Ascending aorta (tissue), 2 donors: Measurements from ENCODE around the gene VEPH1. TPM values are rescaled to one million over a fixed set of nuclear protein-coding genes. Genes with fewer than 3 reads are reported as not detected.

Experiments
- DNase-seq, 2 donors: peaks; one replicate each; pipeline ENCODE4 v3.0.0-alpha.2; 2019; ENCODE audit warnings: low spot score in 2 of 2
- H3K27ac ChIP-seq, 2 donors: fragments of 200-600 bp; sonication (generic); one replicate each; pipeline ENCODE4 v1.5.1; 2016 to 2017; ENCODE audit warnings: mild to moderate bottlenecking in 1 of 2
- H3K27me3 ChIP-seq: fragments of 200-600 bp; sonication (generic); one replicate; pipeline ENCODE4 v1.5.1; 2017
- H3K36me3 ChIP-seq, 2 donors: fragments of 200-600 bp; sonication (generic); one replicate each; pipeline ENCODE4 v1.5.1; 2016
- H3K4me1 ChIP-seq, 2 donors: fragments of 200-600 bp; sonication (generic); one replicate each; pipeline ENCODE4 v1.5.1; 2016 to 2017; ENCODE audit warnings: mild to moderate bottlenecking in 1 of 2
- H3K4me3 ChIP-seq, 2 donors: fragments of 200-600 bp; sonication (generic); one replicate each; pipeline ENCODE4 v1.5.1; 2016 to 2017; ENCODE audit warnings: mild to moderate bottlenecking in 1 of 2
- H3K9me3 ChIP-seq, 2 donors: fragments of 200-600 bp; sonication (generic); one replicate each; pipeline ENCODE4 v1.5.1; 2016
- intact Hi-C: fragments of 100-400 bp; cut with DNase I; formaldehyde crosslinking; loops from one replicate; pipeline ENCODE4 v1.15.1; 2023
- total RNA-seq: library from RNA; depleted of rRNA; stranded (reverse); fragments of >200 nt; gene quantifications from one replicate; pipeline ENCODE4 v1.1.0, GENCODE V29; 2016
- TF ChIP-seq, protein P1 (sequence below), 3 experiments: fragments of 200-600 bp in 2 of 3; fragments of 450-650 bp in 1 of 3; sonication (generic) in 2 of 3; IDR thresholded peaks; one replicate each; pipeline ENCODE4 v1.5.1; 2016 to 2019; ENCODE audit warnings: antibody characterized with exemption in 3 of 3, mild to moderate bottlenecking in 1 of 3, moderate library complexity in 1 of 3

The VEPH1 gene
- total RNA-seq, 1 donor from 2014 or later: 2.2 TPM

DNA sequence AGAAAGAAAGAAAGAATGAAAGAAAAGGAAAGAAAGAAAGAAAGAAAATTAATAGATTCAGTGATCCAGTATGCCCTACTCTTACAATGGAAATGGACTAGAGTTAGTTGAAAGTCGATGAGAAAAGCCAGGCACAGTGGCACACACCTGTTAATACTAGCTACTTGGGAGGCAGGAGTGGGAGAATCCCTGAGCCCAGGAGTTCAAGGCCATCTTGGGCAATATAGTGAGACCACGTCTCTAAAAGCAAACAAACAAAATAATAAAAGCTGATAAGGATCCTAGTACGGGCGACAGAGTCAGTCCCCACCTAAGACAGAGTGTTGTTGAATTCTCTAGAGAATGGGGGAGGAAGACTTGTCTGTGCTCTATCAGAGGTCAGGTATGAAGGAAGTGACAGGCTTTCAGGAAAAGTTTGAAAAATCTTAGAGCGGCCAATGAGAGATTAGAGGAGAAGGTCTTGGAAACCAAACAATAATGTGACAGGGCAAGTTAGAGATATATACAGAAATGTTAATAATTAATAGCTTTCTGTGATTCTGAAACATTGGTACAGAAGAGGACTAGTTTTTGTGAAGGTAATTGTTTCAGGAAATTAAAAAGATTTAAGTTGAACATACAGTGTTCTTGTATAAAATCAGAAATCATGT is 184.5 kb downstream of the VEPH1 start:
- H3K27ac ChIP-seq: no peak overlapping the region
- no peak for DNase-seq
- H3K36me3 ChIP-seq: no peaks in the 10 kb centered on the region
- TF ChIP-seq, protein P1, sequence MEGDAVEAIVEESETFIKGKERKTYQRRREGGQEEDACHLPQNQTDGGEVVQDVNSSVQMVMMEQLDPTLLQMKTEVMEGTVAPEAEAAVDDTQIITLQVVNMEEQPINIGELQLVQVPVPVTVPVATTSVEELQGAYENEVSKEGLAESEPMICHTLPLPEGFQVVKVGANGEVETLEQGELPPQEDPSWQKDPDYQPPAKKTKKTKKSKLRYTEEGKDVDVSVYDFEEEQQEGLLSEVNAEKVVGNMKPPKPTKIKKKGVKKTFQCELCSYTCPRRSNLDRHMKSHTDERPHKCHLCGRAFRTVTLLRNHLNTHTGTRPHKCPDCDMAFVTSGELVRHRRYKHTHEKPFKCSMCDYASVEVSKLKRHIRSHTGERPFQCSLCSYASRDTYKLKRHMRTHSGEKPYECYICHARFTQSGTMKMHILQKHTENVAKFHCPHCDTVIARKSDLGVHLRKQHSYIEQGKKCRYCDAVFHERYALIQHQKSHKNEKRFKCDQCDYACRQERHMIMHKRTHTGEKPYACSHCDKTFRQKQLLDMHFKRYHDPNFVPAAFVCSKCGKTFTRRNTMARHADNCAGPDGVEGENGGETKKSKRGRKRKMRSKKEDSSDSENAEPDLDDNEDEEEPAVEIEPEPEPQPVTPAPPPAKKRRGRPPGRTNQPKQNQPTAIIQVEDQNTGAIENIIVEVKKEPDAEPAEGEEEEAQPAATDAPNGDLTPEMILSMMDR (IDR thresholded peaks at IDR 0.05): no peak
- no peak overlapping the region for H3K4me3 ChIP-seq
- no peaks in the 10 kb centered on the region for H3K4me1 ChIP-seq
- no peaks in the 10 kb centered on the region for H3K9me3 ChIP-seq
- intact Hi-C loops: no loop called here
- no peaks in the 10 kb centered on the region for H3K27me3 ChIP-seq

DNA sequence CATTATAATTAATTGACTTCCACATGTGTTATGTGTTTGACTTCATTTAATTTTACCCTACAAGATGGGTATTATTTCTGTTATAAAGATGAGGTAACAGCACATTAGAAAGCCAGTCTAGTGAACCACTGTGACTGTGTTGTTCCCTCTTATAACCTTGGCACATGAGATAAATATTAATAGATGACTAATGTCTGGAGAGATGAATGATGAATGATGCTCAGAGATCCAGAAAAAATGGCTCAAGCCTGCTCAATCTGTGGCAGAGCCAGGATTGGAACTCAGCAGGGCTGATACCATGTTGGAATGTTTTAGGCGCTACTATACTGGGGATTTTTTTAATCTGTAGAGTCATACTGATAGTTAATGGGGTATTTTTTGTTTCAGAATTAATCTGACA is 185.3 kb downstream of the VEPH1 start:
- intact Hi-C loops: no loop called here
- H3K9me3 ChIP-seq: no peaks in the 10 kb centered on the region
- TF ChIP-seq, protein P1 (IDR thresholded peaks at IDR 0.05): no peak
- no peaks in the 10 kb centered on the region for H3K27me3 ChIP-seq
- H3K4me3 ChIP-seq: no peak overlapping the region
- H3K27ac ChIP-seq: no peak overlapping the region
- no peak for DNase-seq
- H3K36me3 ChIP-seq: no peaks in the 10 kb centered on the region
- H3K4me1 ChIP-seq: no peaks in the 10 kb centered on the region

DNA sequence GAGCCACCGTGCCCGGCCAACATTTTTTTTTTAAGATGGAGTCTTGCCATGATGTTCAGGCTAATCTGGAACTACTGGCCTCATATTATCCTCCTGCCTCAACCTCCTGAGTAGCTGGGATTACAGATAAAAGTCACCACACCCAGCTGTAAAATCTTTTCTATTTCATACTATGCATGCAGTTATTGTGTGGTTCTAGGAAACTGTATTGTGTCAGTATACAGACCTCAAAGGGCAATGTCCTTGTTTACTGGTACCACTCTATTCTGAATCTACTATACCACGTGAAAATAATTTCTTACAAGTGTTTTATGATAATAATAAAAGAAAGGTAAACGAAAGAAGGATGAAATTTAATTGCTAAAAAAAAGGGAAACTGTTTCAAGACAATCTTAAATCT is 190.0 kb downstream of the VEPH1 start:
- intact Hi-C loops: no loop called here
- Histone ChIP-seq H3K27ac (no peak overlapping the region), H3K4me3 (no peak overlapping the region), H3K9me3 (no peaks in the 10 kb centered on the region), H3K4me1 (no peaks in the 10 kb centered on the region), H3K36me3 (no peaks in the 10 kb centered on the region), H3K27me3 (no peaks in the 10 kb centered on the region)
- no peak for DNase-seq
- TF ChIP-seq, protein P1 (IDR thresholded peaks at IDR 0.05): no peak

DNA sequence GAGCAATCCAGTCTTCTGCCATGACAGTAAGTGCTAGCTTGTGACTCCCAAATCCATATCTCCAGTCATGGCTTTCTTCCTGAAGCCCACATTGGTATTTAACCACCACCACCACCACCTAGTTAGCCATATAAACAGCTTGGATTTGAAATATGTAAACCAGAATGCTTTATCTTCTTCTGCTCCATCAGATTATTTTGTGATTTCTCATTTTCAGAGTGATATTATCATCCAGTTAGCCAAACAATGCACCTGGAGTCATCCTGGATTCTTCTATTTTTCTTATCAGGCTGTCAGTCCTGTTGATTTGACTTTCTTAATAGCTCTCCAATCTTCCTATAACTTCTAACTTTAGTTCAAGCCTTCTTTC is 190.9 kb downstream of the VEPH1 start:
- Histone ChIP-seq H3K9me3 (no peaks in the 10 kb centered on the region), H3K4me3 (no peak overlapping the region), H3K4me1 (no peaks in the 10 kb centered on the region), H3K27me3 (no peaks in the 10 kb centered on the region), H3K36me3 (no peaks in the 10 kb centered on the region), H3K27ac (no peak overlapping the region)
- intact Hi-C loops: no loop called here
- TF ChIP-seq, protein P1 (IDR thresholded peaks at IDR 0.05): no peak
- DNase-seq: no peak

DNA sequence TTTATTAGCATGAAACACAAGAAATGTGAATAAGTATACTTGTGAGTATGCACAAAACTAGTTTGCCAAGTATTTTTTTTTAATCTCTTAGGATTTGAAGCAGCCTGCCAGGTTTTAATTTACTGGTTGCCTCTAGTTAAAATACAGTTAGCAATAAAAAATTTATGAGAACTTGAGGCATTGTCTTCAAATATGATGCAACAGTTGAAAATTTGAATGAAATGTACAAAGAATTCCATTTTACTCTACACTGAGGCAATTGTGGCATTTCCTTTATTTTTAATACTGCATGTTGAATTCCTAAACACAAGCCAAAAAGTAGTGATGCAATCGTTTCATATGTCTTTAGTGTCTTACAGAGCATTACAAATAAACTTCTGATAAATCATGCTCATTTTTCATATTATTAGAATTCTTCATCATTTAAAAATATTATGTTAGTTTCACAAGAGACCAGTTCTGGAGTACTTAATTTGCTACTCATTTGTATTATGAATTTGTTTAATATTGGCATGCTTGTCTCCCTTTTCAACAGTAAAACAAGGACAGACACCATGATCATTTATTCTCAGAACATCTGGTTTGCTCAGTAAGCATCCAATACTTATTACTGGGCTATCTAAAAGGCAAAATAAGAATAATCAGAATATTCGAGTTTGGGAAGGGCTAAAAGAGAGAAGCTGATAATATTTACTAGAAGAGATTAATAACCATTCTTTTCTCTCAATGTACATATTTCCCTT is 191.4 kb downstream of the VEPH1 start:
- H3K9me3 ChIP-seq: no peaks in the 10 kb centered on the region
- intact Hi-C loops: no loop called here
- TF ChIP-seq, protein P1 (IDR thresholded peaks at IDR 0.05): no peak

More for the DNA sequence above, 191.4 kb downstream of the VEPH1 start:
- H3K27ac ChIP-seq: no peak overlapping the region
- no peaks in the 10 kb centered on the region for H3K36me3 ChIP-seq
- H3K27me3 ChIP-seq: no peaks in the 10 kb centered on the region
- H3K4me3 ChIP-seq: no peak overlapping the region
- no peak for DNase-seq
- no peaks in the 10 kb centered on the region for H3K4me1 ChIP-seq
